ENCODE results near the gene SMCO1.
"Not testable (repeated sequence)": the region's sequence is repeated elsewhere in the genome, so short reads cannot be mapped to it uniquely, and the experiment has no call there.

SMCO1 gene

DNA sequence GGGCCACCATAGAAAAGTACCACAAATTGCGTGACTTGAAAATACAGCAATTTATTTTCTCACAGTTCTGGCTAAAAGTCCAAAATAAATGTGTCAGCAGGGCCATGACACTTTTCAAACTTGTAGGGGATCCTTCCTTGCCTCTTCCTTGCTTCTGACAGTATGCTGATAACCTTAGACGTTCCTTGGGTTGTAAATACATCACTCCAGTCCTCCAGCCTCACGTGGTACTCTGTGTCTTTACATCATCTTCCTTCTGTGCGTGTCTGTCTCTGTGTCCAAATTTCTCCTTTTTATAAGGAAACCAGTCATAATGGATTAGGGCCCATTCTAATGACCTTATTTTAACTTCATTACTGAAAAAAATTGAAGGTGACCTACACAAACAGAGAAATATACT is 19.0 kb downstream of the SMCO1 start:
- no peak for DNase-seq (ENCODE audit: low read depth in 2 of 2, low spot score in 1 of 2)

GRCh38 chr3:196493292-196493691 is 21.9 kb downstream of the SMCO1 start:
- no peak for DNase-seq (ENCODE audit: low read depth in 2 of 2, low spot score in 1 of 2)

DNA sequence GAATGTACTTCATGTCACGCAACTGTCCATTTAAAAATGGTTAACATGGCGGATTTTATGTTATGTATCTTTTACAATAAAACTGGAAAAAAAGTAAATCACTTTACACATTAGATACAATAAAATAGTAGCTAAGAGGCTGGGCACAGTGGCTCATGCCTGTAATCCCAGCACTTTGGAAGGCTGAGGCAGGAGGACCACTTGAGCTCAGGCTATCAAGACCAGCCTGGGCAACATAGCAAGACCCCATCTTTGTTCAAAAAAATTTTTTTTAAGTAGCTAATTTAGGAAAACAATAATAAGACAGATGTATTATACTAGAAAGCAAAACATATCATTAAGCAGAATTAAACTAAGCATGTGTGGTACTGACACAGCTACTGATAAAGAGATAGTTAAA is 23.1 kb downstream of the SMCO1 start:
- DNase-seq (ENCODE audit: low read depth in 2 of 2, low spot score in 1 of 2) = no peak

DNA sequence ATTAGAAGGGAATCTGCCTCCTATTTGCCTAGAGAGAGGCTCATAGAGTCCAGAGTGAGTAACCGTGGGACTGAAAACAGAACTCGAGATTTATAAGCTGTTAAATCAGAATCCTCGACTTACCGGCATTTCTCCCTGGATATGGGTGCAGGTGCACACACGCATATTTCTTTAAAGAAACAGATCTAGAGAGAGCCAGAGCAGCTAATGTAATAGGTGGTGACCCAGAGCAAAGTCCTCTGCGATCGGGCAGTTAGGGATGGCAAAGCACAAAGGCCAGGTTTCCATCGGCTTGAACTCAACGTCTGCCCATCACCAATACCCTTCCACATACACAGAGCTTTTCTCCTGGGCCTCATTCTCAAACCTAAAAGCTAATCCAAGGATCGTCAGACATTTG is 25.4 kb downstream of the SMCO1 start:
- no peak for DNase-seq (ENCODE audit: low read depth in 2 of 2, low spot score in 1 of 2)

DNA sequence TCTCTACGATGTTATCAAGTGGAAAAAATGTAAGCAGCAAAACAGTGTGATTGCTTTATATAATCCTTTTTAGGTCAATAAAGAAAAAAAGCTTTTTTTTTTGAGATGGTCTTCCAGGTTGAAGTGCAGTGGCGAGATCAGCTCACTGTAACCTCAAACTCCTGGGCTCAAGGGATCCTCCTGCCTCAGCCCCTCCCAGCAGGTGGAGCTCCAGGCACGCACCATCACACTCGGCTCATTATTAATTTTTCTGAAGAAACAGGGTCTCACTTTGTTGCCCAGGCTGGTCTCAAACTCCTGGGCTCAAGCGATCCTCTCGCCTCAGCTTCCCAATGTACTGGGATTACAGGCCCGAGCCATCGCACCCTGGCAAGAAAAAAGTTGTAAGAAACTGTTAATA is 28.9 kb downstream of the SMCO1 start:
- DNase-seq (ENCODE audit: low read depth in 2 of 2, low spot score in 1 of 2) = no peak

DNA sequence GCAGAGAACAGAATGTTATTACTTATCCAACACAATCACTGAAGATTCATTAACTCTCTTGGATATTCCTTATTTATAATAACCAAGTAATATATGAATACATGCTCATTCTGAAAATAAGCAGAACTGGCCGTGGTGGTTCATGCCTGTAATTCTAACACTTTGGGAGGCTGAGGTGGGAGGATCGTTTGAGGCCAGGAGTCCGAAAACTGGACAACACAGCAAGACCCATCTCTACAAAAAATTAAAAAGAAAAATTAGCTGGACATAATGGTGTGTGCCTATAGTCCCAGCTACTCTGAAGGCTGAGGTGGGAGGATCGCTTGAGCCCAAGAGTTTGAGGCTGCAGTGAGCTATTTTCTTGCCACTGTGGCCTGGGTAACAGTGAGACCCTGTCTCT is 37.5 kb downstream of the SMCO1 start:
- DNase-seq (ENCODE audit: low read depth in 2 of 2, low spot score in 1 of 2) = no peak

DNA sequence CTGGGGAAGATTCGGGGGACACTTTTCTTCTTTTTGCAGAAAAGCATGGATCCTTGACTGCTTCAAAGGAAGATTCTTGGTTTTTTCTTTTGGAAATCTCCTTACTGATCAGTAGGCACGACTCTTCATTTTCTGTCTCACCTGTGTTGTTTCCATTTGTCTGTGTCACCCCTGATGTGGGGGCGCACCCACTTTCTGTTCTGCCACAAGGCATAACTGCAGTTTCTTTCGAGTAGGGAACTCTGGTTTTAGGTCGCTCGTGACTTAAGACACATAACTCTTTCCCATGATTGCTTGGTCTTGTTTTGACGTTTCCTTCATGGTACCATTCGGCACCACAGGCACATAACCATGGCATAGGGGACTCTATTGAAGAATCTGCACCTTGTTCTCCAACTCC is 42.9 kb downstream of the SMCO1 start:
- no peak for DNase-seq (ENCODE audit: low read depth in 2 of 2, low spot score in 1 of 2)

DNA sequence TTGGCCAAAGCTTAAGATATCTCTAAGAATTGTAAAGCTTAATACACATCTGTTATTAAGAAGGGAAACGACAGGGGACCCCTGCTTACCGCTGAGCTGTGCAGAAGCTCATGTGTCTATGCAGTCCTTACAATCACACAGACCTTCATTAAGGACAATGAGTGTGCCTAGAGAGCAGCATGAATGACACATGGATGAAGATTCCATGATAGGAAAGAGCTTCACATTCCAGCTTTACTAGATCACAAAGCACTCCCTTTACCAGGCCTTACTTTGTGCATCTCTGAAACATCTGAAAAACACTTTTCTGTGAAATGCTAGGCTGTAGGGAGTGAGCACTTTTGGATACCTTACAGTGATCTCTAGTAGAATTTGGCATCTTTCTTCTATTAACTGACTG is 43.6 kb downstream of the SMCO1 start:
- no peak for DNase-seq (ENCODE audit: low read depth in 2 of 2, low spot score in 1 of 2)

GRCh38 chr3:196470182-196470581 is 45.0 kb downstream of the SMCO1 start:
- DNase-seq (ENCODE audit: low read depth in 2 of 2, low spot score in 1 of 2) = not testable (repeated sequence)

DNA sequence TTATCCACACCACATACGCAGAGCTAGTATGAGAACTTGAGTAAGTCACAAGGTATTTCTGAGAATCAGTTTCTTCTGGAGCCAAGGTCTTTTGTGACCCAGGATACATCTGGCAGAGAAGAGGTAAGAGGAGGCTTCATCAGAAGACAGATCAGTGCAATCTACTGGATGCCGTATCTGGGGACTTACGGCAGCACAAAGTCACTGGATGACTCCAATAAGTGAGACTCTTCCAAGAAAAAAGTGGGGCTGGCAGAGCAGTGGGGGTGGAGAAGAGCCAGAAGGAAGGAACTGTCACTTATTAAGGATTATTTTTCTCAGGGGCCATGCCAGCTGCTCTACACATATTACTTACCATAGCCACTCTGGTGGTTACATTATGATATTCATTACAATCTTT is 51.3 kb downstream of the SMCO1 start:
- no peak for DNase-seq (ENCODE audit: low read depth in 2 of 2, low spot score in 1 of 2)

- DNase-seq (ENCODE audit: low read depth in 2 of 2, low spot score in 1 of 2) = no peak
Measured at GRCh38 chr3:196463478-196463756, 51.7 kb downstream of the SMCO1 start.

DNA sequence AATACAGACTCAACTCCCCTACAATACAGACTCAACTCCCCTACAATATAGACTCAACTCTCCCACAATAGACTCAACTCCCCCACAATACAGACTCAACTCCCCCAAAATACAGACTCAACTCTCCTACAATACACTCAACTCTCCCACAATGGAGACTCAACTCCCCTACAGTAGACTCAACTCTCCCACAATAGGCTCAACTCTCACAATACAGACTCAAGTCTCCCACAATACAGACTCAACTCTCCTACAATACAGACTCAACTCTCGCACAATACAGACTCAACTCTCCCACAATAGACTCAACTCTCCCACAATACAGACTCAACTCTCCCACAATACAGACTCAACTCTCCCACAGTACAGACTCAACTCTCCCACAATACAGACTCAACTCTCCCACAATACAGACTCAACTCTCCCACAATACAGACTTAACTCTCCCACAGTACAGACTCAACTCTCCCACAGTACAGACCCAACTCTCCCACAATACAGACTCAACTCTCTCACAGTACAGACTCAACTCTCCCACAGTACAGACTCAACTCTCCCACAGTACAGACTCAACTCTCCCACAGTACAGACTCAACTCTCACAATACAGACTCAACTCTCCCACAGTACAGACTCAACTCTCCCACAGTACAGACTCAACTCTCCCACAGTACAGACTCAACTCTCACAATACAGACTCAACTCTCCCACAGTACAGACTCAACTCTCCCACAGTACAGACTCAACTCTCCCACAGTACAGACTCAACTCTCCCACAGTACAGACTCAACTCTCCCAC is 52.3 kb downstream of the SMCO1 start:
- DNase-seq (ENCODE audit: low read depth in 2 of 2, low spot score in 1 of 2) = not testable (repeated sequence)

- no peak for DNase-seq (ENCODE audit: low read depth in 2 of 2, low spot score in 1 of 2)
Measured at GRCh38 chr3:196458063-196458462, 57.1 kb downstream of the SMCO1 start.

DNA sequence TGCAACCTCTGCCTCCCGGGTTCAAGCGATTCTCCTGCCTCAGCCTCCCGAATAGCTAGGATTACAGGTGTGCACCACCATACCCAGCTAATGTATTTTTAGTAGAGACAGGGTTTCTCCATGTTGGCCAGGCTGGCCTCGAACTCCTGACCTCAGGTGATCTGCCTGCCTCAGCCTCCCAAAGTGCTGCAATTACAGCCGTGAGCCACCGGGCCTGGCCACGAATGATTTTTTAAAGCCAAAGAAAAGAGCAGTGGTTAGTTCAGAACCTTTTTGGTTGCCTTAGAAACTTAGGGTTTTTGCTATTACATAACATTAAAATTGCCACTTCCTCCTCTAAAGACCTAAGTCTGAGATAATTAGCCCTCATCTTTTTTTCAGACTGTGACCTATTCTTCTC is 57.7 kb downstream of the SMCO1 start:
- not testable (repeated sequence) for DNase-seq (ENCODE audit: low read depth in 2 of 2, low spot score in 1 of 2)

All from stimulated activated CD8-positive, alpha-beta memory T cell treated with anti-CD3 and anti-CD28 coated beads, Interleukin-4, amount 100 ng/mL, for 1 hour (primary cell).